Posterior cingulate gyrus (tissue), 11 donors: ENCODE data around the gene SLC2A14.
"Not testable (repeated sequence)": the region's sequence is repeated elsewhere in the genome, so short reads cannot be mapped to it uniquely, and the experiment has no call there.

Experiments
- DNase-seq, 10 donors: peaks; one replicate each; pipeline versions ENCODE4 v3.0.0 to v3.0.0-alpha.2; 2020 to 2021; ENCODE audit warnings: mixed read lengths in 3 of 10
- intact Hi-C: fragments of 100-400 bp; cut with DNase I; formaldehyde crosslinking; loops from one replicate; pipeline ENCODE4 v1.15.1; 2023

The SLC2A14 gene

GRCh38 chr12:7877420-7877819 lies 4.7 kb upstream of the SLC2A14 start:
- DNase-seq, result no peak
- intact Hi-C loops, result no loop called here

GRCh38 chr12:7870335-7870734 lies 2.4 kb downstream of the SLC2A14 start:
- intact Hi-C loops, result no loop called here
- DNase-seq, result no peak

- intact Hi-C loops, result loop anchor here (10.0 kb wide), 1 partner anchor 46 kb away; no protein-coding TSS in a partner anchor
- no peak for DNase-seq
Measured at GRCh38 chr12:7869137-7869536, 3.6 kb downstream of the SLC2A14 start.

GRCh38 chr12:7868391-7868790 lies 4.3 kb downstream of the SLC2A14 start:
- intact Hi-C loops, result loop anchor here (10.0 kb wide), 1 partner anchor 46 kb away; no protein-coding TSS in a partner anchor
- DNase-seq, result no peak

GRCh38 chr12:7864601-7865150 lies 8.0 kb downstream of the SLC2A14 start:
- intact Hi-C loops, result loop anchor here (10.0 kb wide), 1 partner anchor 50 kb away; no protein-coding TSS in a partner anchor
- DNase-seq, result no peak

GRCh38 chr12:7862814-7863348 lies 9.8 kb downstream of the SLC2A14 start:
- DNase-seq, result not testable (repeated sequence)
- intact Hi-C loops, result loop anchor here (10.0 kb wide), 1 partner anchor 52 kb away; no protein-coding TSS in a partner anchor

GRCh38 chr12:7862301-7862700 lies 10.4 kb downstream of the SLC2A14 start:
- intact Hi-C loops, result loop anchor here (10.0 kb wide), 1 partner anchor 52 kb away; no protein-coding TSS in a partner anchor
- not testable (repeated sequence) for DNase-seq

- intact Hi-C loops, result no loop called here
- no peak for DNase-seq
Measured at GRCh38 chr12:7859552-7859951, 13.2 kb downstream of the SLC2A14 start.

- DNase-seq, result no peak
- intact Hi-C loops, result no loop called here
Measured at GRCh38 chr12:7857971-7858370, 14.7 kb downstream of the SLC2A14 start.

- intact Hi-C loops, result no loop called here
- no peak for DNase-seq
Measured at GRCh38 chr12:7856516-7856915, 16.2 kb downstream of the SLC2A14 start.

GRCh38 chr12:7853557-7853956 lies 19.2 kb downstream of the SLC2A14 start:
- intact Hi-C loops, result no loop called here
- DNase-seq, result no peak

GRCh38 chr12:7851622-7852081 lies 21.1 kb downstream of the SLC2A14 start:
- DNase-seq, intact Hi-C loops: not testable (repeated sequence)

- DNase-seq, intact Hi-C loops: not testable (repeated sequence)
Measured at GRCh38 chr12:7850099-7850498, 22.6 kb downstream of the SLC2A14 start.

GRCh38 chr12:7848098-7848422 lies 24.7 kb downstream of the SLC2A14 start:
- intact Hi-C loops, DNase-seq: not testable (repeated sequence)

- intact Hi-C loops, DNase-seq: not testable (repeated sequence)
Measured at GRCh38 chr12:7847226-7848097, 25.3 kb downstream of the SLC2A14 start.

- intact Hi-C loops, result no loop called here
- no peak for DNase-seq
Measured at GRCh38 chr12:7844116-7844515, 28.6 kb downstream of the SLC2A14 start.

- DNase-seq, intact Hi-C loops: not testable (repeated sequence)
Measured at GRCh38 chr12:7843583-7843982, 29.1 kb downstream of the SLC2A14 start.

GRCh38 chr12:7843149-7843548 lies 29.6 kb downstream of the SLC2A14 start:
- DNase-seq, intact Hi-C loops: not testable (repeated sequence)

GRCh38 chr12:7842444-7842843 lies 30.3 kb downstream of the SLC2A14 start:
- DNase-seq, intact Hi-C loops: not testable (repeated sequence)

- DNase-seq, intact Hi-C loops: not testable (repeated sequence)
Measured at GRCh38 chr12:7839848-7840247, 32.9 kb downstream of the SLC2A14 start.

GRCh38 chr12:7839226-7839625 lies 33.5 kb downstream of the SLC2A14 start:
- intact Hi-C loops, result not testable (repeated sequence)
- peak; percentile 46 to 94 (median 74) for DNase-seq
